Stimulated activated CD8-positive, alpha-beta memory T cell treated with anti-CD3 and anti-CD28 coated beads, Interleukin-15, amount 100 ng/mL, for 48 hours (primary cell): ENCODE measurements around the gene NXPH4.

Experiments used
- DNase-seq, 2 donors: peaks; one replicate each; pipeline ENCODE4 v3.0.0-alpha.2; 2020; ENCODE audit warnings: low read depth in 2 of 2

Gene NXPH4

DNA sequence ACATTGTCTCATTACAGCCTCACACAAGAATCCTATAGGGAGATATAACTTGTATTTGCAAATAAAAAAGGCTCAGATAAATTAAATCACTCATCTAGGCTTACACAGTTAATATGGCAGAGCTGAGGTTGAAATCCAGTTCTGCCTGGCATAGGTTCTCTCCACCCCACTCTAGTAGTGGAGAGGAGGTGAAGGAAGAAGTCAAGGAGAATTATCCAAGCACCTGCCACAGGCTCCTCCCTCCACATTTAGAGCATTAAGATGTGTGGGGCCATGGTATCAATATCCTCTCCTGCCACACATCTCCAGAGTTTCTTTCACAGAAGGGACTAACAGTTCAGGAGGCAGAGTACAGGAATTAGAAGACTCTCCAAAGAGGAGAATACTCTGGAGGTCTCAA is 56.9 kb downstream of the NXPH4 start:
- no peak for DNase-seq
